NCI-H82 treated with DMSO at 0.1 percent for 48 hours (cell line): ENCODE results near the gene SAT1.
"Not testable (repeated sequence)": the region's sequence is repeated elsewhere in the genome, so short reads cannot be mapped to it uniquely, and the experiment has no call there.

Source experiments
- DNase-seq: peaks from one replicate; lab custom pipeline; 2025; ENCODE audit not compliant: unreplicated experiment; lab: John Stamatoyannopoulos, UW

Gene SAT1

GRCh38 chrX:23782863-23783588 lies at the start of gene SAT1:
TSS of gene SAT1 (plus strand) at chrX:23783173. CDS start at chrX:23783352, 179 bp downstream.
- DNase-seq: peak; percentile 80

GRCh38 chrX:23736030-23736429 lies 46.9 kb upstream of the SAT1 start:
- DNase-seq: no peak

GRCh38 chrX:23737413-23737812 lies 45.6 kb upstream of the SAT1 start:
- no peak for DNase-seq

- DNase-seq: no peak
These were observed 40.7 kb upstream of the SAT1 start for GRCh38 chrX:23742174-23742696.

GRCh38 chrX:23742697-23743622 lies 40.0 kb upstream of the SAT1 start, which contains the start of gene ACOT9:
TSS of gene ACOT9 (minus strand) at chrX:23743276. CDS start at chrX:23743144, 132 bp downstream.
- DNase-seq: peak; percentile 92

GRCh38 chrX:23743623-23743971 lies 39.4 kb upstream of the SAT1 start:
- not testable (repeated sequence) for DNase-seq

GRCh38 chrX:23745786-23746185 lies 37.2 kb upstream of the SAT1 start:
- DNase-seq: no peak

- no peak for DNase-seq
These were observed 33.8 kb upstream of the SAT1 start for GRCh38 chrX:23749129-23749528.

GRCh38 chrX:23749576-23749975 lies 33.4 kb upstream of the SAT1 start:
- DNase-seq: no peak

GRCh38 chrX:23752740-23753415 lies 30.1 kb upstream of the SAT1 start:
- DNase-seq: no peak

- no peak for DNase-seq
These were observed 28.3 kb upstream of the SAT1 start for GRCh38 chrX:23754664-23755063.

- DNase-seq: peak; percentile 25
These were observed 26.8 kb upstream of the SAT1 start for GRCh38 chrX:23756165-23756564.

- no peak for DNase-seq
These were observed 23.2 kb upstream of the SAT1 start for GRCh38 chrX:23759821-23760220.

- no peak for DNase-seq
These were observed 18.6 kb upstream of the SAT1 start for GRCh38 chrX:23764188-23764984.

- DNase-seq: no peak
These were observed 17.5 kb upstream of the SAT1 start for GRCh38 chrX:23765449-23765848.

- no peak for DNase-seq
These were observed 17.1 kb upstream of the SAT1 start for GRCh38 chrX:23765868-23766267.

GRCh38 chrX:23766650-23767551 lies 16.1 kb upstream of the SAT1 start:
- no peak for DNase-seq

GRCh38 chrX:23770142-23770541 lies 12.8 kb upstream of the SAT1 start:
- DNase-seq: no peak

- not testable (repeated sequence) for DNase-seq
These were observed 11.9 kb upstream of the SAT1 start for GRCh38 chrX:23771086-23771485.
